Activated CD4-positive, alpha-beta T cell treated with anti-CD3 and anti-CD28 coated beads, Interleukin-2, amount 10 ng/mL, durations not matched to agents 7 days and 5 days (primary cell): ENCODE measurements around the gene PPFIBP1. TPM values are rescaled to one million over a fixed set of nuclear protein-coding genes. Genes with fewer than 3 reads are reported as not detected.
A peak's percentile ranks its signal among the peaks of the same experiment; 100 is the strongest.
"Not testable (repeated sequence)": the region's sequence is repeated elsewhere in the genome, so short reads cannot be mapped to it uniquely, and the experiment has no call there.

Source experiments
- CTCF ChIA-PET: fragments of 350-600 bp; sonication (Branson Sonifier 250); formaldehyde crosslinking; loops from one replicate; lab custom pipeline; 2021; ENCODE audit warnings: antibody characterized with exemption; lab: Charles Lee
- POLR2A ChIA-PET: fragments of 350-600 bp; sonication (Branson Sonifier 250); formaldehyde crosslinking; loops from one replicate; lab custom pipeline; 2021; ENCODE audit warnings: antibody characterized with exemption; lab: Charles Lee
- DNase-seq: peaks from one replicate; pipeline ENCODE4 v3.0.0-alpha.2; 2020
- H3K27ac Mint-ChIP-seq: one replicate; pipeline ENCODE4 v1.8.0; 2021; ENCODE audit warnings: mild to moderate bottlenecking, moderate library complexity, mixed read lengths
- H3K27me3 Mint-ChIP-seq: one replicate; pipeline ENCODE4 v1.8.0; 2021; ENCODE audit warnings: mixed read lengths
- H3K36me3 Mint-ChIP-seq: one replicate; pipeline ENCODE4 v1.8.0; 2021; ENCODE audit warnings: low read depth, mixed read lengths
- H3K4me1 Mint-ChIP-seq: one replicate; pipeline ENCODE4 v1.8.0; 2021; ENCODE audit warnings: mixed read lengths
- H3K4me3 Mint-ChIP-seq: one replicate; pipeline ENCODE4 v1.8.0; 2021; ENCODE audit warnings: mild to moderate bottlenecking, moderate library complexity, mixed read lengths
- H3K9me3 Mint-ChIP-seq: one replicate; pipeline ENCODE4 v1.8.0; 2021; ENCODE audit warnings: mixed read lengths
- total RNA-seq, 2 experiments: library from RNA; stranded (reverse); gene quantifications; one replicate each; pipeline ENCODE4 v1.2.3, GENCODE V29; 2021

Gene PPFIBP1
- total RNA-seq, 2 experiments from 2014 or later, result 7.7 to 8.6 TPM

DNA sequence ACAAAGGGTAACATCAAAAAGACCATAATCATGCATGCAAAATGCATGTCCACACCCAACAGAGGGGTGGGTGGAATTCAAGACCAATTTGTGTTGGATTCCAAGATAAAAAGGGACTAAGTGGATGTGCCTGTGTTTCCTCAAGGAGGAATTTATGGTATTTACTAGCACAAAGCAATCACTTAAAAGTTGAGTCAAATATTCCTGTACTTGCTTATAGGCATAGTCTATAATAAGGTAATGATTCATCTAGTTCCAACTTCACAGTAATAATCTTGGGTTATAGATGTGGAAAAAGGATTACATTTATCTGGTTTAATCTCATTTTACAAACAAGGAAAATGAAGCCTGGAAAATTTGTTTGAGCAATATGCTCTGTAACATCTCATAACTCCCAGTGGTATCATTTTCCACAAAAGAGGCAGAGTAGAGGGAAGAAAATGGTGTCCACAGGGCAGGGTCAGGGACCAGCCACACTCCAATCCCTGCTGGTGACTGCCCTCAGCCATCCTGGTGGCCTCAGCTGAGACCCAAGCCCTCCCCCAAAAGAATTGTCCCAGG is 91.4 kb downstream of the PPFIBP1 start:
- Mint-ChIP-seq H3K27me3 (peaks cover 3% of the 10 kb centered on the region), H3K4me1 (peaks cover 8% of the 10 kb centered on the region), H3K4me3 (no peak overlapping the region), H3K27ac (no peak overlapping the region), H3K9me3 (no peaks in the 10 kb centered on the region), H3K36me3 (peaks cover 2% of the 10 kb centered on the region)
- DNase-seq, result no peak
- ChIA-PET POLR2A (no interaction called here), CTCF (no interaction called here)

DNA sequence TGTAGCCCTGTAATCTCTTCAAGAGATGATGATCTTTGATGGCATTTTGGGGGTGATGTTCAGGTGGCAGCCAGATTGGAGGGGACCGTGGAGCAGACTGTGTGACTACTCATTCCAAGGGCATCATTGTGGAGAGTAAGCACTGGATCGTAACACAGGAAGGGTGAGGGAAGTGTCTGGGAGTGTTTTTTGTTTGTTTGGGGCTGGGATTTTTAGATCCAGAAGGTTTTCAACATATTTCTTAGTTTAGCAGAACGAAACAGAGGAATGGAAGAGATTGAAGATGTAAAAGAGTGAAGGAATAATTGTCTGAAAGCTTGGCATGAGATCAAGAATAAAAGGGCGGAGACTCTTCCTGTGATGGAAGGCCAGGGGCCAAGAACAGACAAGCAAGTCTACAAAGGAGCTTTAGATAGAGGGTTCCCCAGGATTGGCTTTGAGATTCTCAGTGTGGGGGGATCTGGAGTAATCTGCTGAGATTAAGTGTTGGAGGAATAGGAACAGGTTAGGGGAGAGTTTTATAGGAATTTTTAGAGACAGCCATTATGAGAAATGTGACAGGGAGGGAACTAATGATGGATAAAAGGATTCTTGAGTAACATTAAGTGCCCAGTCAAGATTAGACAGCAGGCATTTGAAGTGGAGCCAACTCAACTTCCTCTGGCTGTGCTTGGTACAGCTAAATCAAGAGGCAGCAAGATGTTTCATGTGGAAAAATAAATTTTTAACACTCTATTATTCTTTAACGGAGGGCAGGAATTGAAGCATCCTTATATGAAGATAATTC is 92.5 kb downstream of the PPFIBP1 start:
- POLR2A ChIA-PET, result no interaction called here
- H3K27ac Mint-ChIP-seq, result peak overlapping the region; percentile 60

DNA sequence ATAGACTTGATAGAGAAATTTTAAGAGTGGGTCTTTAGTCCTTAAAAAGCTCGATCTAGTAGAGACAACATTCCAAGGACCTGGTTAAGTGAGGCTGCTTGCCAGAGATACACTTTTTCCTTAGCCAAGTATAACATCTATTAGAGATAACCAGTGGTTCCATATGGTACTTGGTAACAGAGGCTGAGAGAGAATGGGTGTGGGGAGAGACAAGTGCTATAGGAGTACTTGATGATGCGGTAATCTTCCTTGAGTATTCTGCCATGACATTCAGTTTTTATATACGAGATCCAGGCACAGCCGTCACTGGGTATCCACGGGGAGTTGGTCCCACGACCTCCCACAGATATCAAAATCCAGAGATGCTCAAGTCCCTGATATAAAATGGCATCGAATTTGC is 94.8 kb downstream of the PPFIBP1 start:
- H3K27ac Mint-ChIP-seq, result no peak overlapping the region
- ChIA-PET CTCF (no interaction called here), POLR2A (no interaction called here)
- H3K4me3 Mint-ChIP-seq, result no peak overlapping the region
- no peaks in the 10 kb centered on the region for H3K9me3 Mint-ChIP-seq
- H3K4me1 Mint-ChIP-seq, result peaks cover 8% of the 10 kb centered on the region
- no peak for DNase-seq
- peaks cover 2% of the 10 kb centered on the region for H3K36me3 Mint-ChIP-seq
- H3K27me3 Mint-ChIP-seq, result peaks cover 3% of the 10 kb centered on the region

More for the DNA sequence above, 92.5 kb downstream of the PPFIBP1 start:
- H3K4me3 Mint-ChIP-seq, result no peak overlapping the region
- DNase-seq, result no peak
- peaks cover 8% of the 10 kb centered on the region for H3K4me1 Mint-ChIP-seq
- peaks cover 3% of the 10 kb centered on the region for H3K27me3 Mint-ChIP-seq
- H3K36me3 Mint-ChIP-seq, result peaks cover 2% of the 10 kb centered on the region
- CTCF ChIA-PET, result no interaction called here
- H3K9me3 Mint-ChIP-seq, result no peaks in the 10 kb centered on the region

DNA sequence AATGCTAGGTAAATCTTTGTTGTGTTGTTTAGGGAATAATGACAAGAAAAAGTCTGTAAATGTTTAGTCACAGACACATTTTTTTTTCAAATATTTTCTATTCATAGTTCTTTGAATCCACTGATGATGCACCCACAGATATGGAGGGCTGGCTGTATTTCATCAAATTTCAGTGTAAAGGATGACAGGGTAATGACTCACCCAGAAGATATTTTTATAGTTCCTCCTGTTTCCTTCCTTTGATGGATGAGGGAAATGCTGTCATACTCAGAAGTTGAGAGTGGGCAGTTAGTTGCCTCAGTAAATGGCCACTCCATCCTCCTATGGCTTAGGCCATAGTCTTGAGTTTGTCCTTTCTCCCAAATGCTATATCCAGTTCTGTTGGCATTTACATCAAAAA is 95.3 kb downstream of the PPFIBP1 start:
- POLR2A ChIA-PET, result no interaction called here
- Mint-ChIP-seq H3K4me1 (peaks cover 8% of the 10 kb centered on the region), H3K27ac (no peak overlapping the region), H3K4me3 (no peak overlapping the region), H3K27me3 (peaks cover 3% of the 10 kb centered on the region), H3K36me3 (peaks cover 2% of the 10 kb centered on the region), H3K9me3 (no peaks in the 10 kb centered on the region)
- CTCF ChIA-PET, result no interaction called here
- no peak for DNase-seq

DNA sequence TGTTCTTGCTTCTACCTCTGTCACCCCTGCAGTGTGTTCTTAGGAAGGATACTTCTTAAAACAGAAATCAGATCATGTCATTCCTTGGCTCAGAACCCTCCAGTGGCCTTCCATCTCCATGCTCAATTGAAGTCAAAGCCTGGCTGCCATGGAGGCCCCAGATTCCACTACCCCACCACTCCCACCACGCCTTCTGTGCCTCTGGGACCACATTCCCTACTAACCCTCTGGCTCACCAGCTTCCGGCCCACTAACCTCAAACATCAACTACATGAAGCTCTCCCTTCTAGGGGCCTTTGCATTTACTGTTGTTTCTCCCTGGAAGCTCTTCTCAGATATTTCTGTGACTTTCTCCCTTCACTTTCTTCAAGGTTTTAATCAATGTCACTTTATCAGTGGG is 96.1 kb downstream of the PPFIBP1 start:
- CTCF ChIA-PET, result no interaction called here
- no peaks in the 10 kb centered on the region for H3K9me3 Mint-ChIP-seq
- peaks cover 3% of the 10 kb centered on the region for H3K27me3 Mint-ChIP-seq
- H3K4me1 Mint-ChIP-seq, result peaks cover 8% of the 10 kb centered on the region
- POLR2A ChIA-PET, result no interaction called here
- DNase-seq, result no peak
- no peak overlapping the region for H3K27ac Mint-ChIP-seq
- H3K36me3 Mint-ChIP-seq, result peaks cover 2% of the 10 kb centered on the region
- no peak overlapping the region for H3K4me3 Mint-ChIP-seq

DNA sequence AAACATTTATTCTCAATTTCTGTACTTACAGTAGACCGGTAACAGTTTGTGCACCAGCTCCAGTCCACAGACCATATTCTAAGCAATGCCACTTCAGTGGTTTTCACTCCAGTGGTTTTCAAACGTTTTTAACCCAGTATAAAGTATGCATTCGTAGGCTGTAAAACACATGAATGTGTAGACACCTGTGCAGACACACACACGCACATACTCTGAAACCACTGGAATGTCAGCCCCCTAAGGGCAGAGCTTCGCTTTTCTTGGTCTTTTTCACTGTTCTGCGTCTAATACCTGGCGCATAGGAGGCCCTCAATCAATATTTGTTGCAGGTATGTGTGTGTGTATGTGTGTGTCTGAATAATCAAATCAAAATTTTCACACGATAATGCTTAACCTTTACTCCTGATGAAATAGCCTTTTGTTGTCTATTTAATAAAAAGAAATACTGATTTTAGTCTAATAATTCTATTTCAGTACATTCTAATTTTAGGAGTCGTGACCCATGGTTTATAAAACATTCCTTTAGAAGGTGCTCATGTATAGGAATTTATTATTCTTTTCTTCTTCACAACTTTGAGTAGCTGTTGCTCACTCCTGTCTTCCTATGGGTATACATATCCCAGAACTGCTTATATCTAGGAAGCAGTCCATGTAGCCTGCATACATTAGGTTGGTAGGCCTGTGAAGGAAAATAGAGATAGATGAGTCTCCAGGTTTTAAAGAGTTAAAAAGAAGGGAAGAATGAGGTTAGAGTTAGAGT is 98.6 kb downstream of the PPFIBP1 start:
- ChIA-PET POLR2A (no interaction called here), CTCF (interaction anchor here (0.6 kb wide), 1 partner anchor 760 kb away, joined by 3 read pairs; no protein-coding TSS in a partner anchor)
- Mint-ChIP-seq H3K9me3 (no peaks in the 10 kb centered on the region), H3K4me3 (no peak overlapping the region), H3K27me3 (no peaks in the 10 kb centered on the region), H3K27ac (no peak overlapping the region), H3K4me1 (peaks cover 17% of the 10 kb centered on the region), H3K36me3 (no peaks in the 10 kb centered on the region)
- no peak for DNase-seq

DNA sequence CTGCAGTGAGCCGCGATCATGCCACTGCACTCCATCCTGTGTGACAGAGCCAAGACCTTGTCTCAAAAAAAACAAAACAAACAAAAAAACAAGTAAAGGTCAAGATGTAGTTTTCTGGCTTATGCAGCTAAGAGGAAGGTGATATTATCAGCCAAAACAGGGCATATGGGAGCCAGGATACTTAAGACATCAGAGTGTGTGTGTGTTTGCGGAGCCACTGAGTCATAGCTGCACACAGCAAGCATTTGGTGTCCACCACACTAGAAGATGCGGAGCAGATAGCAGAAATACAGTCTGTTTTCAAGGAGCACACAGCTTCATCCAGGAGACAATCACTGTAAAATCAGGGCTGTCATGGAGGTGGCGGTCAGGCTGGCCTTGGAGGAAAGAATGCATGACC is 99.6 kb downstream of the PPFIBP1 start:
- H3K27ac Mint-ChIP-seq, result no peak overlapping the region
- ChIA-PET CTCF (interaction anchor here (1.2 kb wide), 1 partner anchor 11 kb away, joined by 3 read pairs; no protein-coding TSS in a partner anchor), POLR2A (no interaction called here)
- H3K9me3 Mint-ChIP-seq, result no peaks in the 10 kb centered on the region
- no peak for DNase-seq
- no peaks in the 10 kb centered on the region for H3K27me3 Mint-ChIP-seq
- H3K4me3 Mint-ChIP-seq, result no peak overlapping the region
- peaks cover 25% of the 10 kb centered on the region for H3K4me1 Mint-ChIP-seq
- H3K36me3 Mint-ChIP-seq, result no peaks in the 10 kb centered on the region

DNA sequence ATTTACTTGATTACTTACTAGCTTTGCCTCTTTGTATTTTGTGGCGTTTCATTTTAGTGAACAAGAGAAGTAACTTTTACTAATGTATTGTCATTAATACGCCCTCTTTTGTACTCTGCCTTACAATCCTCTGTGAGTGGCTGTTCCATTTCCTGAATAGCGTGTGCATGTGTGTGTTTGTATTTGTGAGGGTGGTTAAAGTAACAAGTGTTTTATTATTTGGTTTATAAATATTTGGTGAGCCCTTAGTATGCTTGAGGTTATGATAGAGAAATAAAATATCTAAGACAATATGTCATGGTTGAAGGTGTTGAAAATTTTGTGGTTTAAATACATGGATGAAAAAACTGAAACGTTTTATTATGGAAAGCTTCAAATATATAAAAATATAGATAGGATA is 100.6 kb downstream of the PPFIBP1 start:
- Mint-ChIP-seq H3K4me3 (no peak overlapping the region), H3K36me3 (no peaks in the 10 kb centered on the region), H3K27ac (no peak overlapping the region), H3K9me3 (no peaks in the 10 kb centered on the region), H3K4me1 (peaks cover 17% of the 10 kb centered on the region), H3K27me3 (no peaks in the 10 kb centered on the region)
- ChIA-PET CTCF (no interaction called here), POLR2A (no interaction called here)
- DNase-seq, result no peak

DNA sequence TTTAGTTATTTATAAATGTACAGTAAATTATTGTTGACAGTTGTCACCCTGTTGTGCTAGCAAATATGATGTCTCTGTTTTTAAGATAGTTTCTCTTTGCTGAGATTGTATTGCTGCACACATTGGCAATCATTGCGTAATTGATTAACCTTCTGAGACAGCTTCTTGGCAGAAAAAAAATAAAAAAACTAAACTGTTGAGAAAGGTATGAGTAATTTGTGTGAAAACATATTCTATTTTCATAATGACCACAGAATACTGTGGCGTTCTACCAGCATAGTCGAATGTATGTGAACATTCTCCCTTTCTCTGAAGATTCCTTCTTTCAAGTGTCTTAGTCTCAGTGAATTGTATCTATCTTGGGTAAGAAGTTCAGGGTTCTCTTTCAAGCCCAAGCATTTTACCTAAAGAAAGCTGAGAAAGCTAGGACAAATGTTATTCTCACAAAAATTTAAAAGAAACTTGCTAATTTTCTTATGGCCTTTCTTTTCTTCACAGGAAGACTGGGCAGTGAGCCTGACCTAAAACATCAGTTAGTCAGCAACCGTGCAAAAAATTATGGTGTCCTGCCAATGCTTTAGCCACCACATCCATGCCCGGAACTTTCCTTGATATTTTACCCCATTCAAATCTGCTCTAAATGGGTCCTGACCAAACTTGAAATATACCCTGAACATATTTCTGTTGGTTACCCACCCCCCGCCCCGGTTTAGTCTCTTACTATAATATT is 103.3 kb downstream of the PPFIBP1 start:
- Mint-ChIP-seq H3K4me1 (peaks cover 17% of the 10 kb centered on the region), H3K4me3 (no peak overlapping the region), H3K27ac (no peak overlapping the region), H3K27me3 (no peaks in the 10 kb centered on the region), H3K36me3 (no peaks in the 10 kb centered on the region), H3K9me3 (no peaks in the 10 kb centered on the region)
- POLR2A ChIA-PET, result no interaction called here
- CTCF ChIA-PET, result interaction anchor here (0.5 to 0.6 kb wide), 2 partner anchors 87 to 505 kb away, joined by 3 read pairs; no protein-coding TSS in a partner anchor
- no peak for DNase-seq

DNA sequence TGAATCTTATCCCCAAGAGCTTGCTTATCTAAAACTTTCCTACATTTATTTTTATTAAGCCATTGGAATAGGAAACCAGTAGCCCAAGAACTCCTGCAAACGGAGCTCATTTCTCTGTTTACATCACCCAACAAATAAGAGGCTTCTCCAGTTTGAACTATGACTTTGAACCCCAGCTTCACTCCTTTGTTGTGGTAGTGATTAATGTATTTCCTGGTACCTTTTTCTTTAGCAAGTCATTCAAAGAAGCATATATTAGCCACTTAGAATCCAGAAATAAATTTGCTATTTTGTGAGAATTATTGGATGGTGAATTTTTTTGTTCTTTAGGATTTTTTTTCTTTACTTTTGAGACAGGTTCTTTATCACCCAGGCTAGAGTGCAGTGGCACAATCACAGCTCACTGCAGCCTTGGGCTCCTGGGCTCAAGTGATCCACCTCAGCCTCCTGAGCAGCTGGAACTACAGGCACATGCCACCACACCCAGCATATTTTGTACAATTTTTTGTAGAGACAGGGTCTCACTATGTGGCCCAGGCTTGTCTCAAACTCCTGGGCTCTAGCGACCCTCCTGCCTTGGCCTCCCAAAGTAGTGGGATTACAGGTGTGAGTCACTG is 104.0 kb downstream of the PPFIBP1 start:
- H3K4me3 Mint-ChIP-seq, H3K27me3 Mint-ChIP-seq, DNase-seq, H3K27ac Mint-ChIP-seq, POLR2A ChIA-PET, H3K36me3 Mint-ChIP-seq, H3K9me3 Mint-ChIP-seq: not testable (repeated sequence)
- CTCF ChIA-PET, result interaction anchor here (0.5 to 0.6 kb wide), 2 partner anchors 87 to 506 kb away, joined by 3 read pairs; no protein-coding TSS in a partner anchor
- peaks cover 17% of the 10 kb centered on the region for H3K4me1 Mint-ChIP-seq

DNA sequence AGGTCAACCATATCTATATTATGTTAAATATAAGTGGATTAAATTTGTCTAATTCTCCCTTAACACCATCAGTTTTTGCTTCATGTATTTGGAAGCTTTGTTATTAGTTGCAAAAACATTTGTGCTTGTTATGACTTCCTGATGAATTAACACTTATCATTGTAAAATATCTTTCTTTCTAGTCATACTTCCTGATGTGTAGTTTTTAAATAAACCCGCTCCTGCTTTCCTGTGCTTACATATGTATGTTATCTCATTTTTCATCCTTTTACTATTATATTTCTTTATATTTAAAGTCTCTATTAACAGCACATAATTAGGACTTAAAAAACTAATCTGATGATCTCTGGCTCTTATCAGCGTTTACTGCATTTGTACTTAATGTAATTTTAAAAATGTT is 106.2 kb downstream of the PPFIBP1 start:
- DNase-seq, H3K27me3 Mint-ChIP-seq, POLR2A ChIA-PET, H3K27ac Mint-ChIP-seq, H3K36me3 Mint-ChIP-seq, CTCF ChIA-PET, H3K9me3 Mint-ChIP-seq, H3K4me3 Mint-ChIP-seq: not testable (repeated sequence)
- peaks cover 17% of the 10 kb centered on the region for H3K4me1 Mint-ChIP-seq

DNA sequence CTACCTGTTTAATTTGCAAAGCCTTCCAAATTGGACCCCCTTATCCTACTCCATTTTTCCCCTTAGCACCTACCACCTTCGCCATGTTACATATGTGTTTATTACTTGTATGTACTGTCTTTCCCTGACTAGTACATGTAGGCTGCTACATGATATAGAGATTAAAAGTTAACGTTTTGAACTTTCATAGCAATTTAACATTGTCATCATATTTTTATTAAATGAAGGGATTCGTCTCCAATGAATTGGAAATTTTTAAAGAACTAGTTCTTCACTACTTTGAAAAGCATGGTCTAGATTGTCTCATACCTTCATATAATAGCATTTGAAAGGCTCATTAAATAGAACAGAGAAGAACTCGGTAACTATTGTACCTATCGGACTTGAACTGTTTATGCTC is 107.4 kb downstream of the PPFIBP1 start:
- ChIA-PET CTCF (no interaction called here), POLR2A (no interaction called here)
- Mint-ChIP-seq H3K27ac (no peak overlapping the region), H3K9me3 (no peaks in the 10 kb centered on the region), H3K36me3 (no peaks in the 10 kb centered on the region), H3K4me1 (peaks cover 23% of the 10 kb centered on the region), H3K27me3 (no peaks in the 10 kb centered on the region), H3K4me3 (no peak overlapping the region)
- no peak for DNase-seq
